HEK293T (cell line): ENCODE measurements around the gene TSEN2.

ENCODE experiments used
- ARNT ChIP-seq: fragments of 450-650 bp; IDR thresholded peaks from 2 replicates; pipeline ENCODE4 v1.6.1; 2017; ENCODE audit warnings: mild to moderate bottlenecking
- BHLHE40 ChIP-seq: fragments of 450-650 bp; IDR thresholded peaks from 2 replicates; pipeline ENCODE4 v1.6.1; 2016; ENCODE audit warnings: mild to moderate bottlenecking, moderate library complexity, borderline replicate concordance
- FOXK2 ChIP-seq: fragments of 450-650 bp; IDR thresholded peaks from 2 replicates; pipeline ENCODE4 v1.6.1; 2016; ENCODE audit warnings: mild to moderate bottlenecking
- FOXM1 ChIP-seq: fragments of 450-650 bp; IDR thresholded peaks from 2 replicates; pipeline ENCODE4 v1.6.1; 2017; ENCODE audit warnings: mild to moderate bottlenecking, borderline replicate concordance
- L3MBTL2 ChIP-seq: fragments of 450-650 bp; conservative IDR thresholded peaks from 2 replicates; pipeline ENCODE4 v1.6.1; 2016; ENCODE audit warnings: mild to moderate bottlenecking
- SP1 ChIP-seq: fragments of 450-650 bp; IDR thresholded peaks from 2 replicates; pipeline ENCODE4 v1.6.1; 2017
- ZNF384 ChIP-seq: fragments of 450-650 bp; IDR thresholded peaks from 2 replicates; pipeline ENCODE4 v1.6.1; 2016

GRCh38 chr3:12512534-12513118 is 28.3 kb downstream of the TSEN2 start:
- TF ChIP-seq FOXK2: no peak
- TF ChIP-seq BHLHE40: no peak
- TF ChIP-seq L3MBTL2: no peak
- no peak for TF ChIP-seq SP1
- TF ChIP-seq ARNT: no peak
- no peak for TF ChIP-seq ZNF384
- TF ChIP-seq FOXM1: no peak
